AG04450 (cell line): Measurements from ENCODE around the gene MYO1H. TPM values are rescaled to one million over a fixed set of nuclear protein-coding genes. Genes with fewer than 3 reads are reported as not detected.

Experiments
- CTCF ChIA-PET: fragments of 300-600, 350-600 bp; formaldehyde crosslinking; extraction: SDS; loops from one replicate; lab custom pipeline; 2022; ENCODE audit warnings: antibody characterized with exemption, inconsistent platforms; lab: Charles Lee
- POLR2A ChIA-PET: fragments of 350-600 bp; formaldehyde crosslinking; extraction: SDS; loops from one replicate; lab custom pipeline; 2021; ENCODE audit warnings: antibody characterized with exemption, inconsistent platforms; lab: Yijun Ruan, JAX
- DNase-seq: peaks from one replicate; pipeline ENCODE4 v3.0.0-alpha.2; 2011; ENCODE audit warnings: low read depth, low spot score
- H3K27ac ChIP-seq: one replicate; pipeline ENCODE4 v1.5.1; 2012; ENCODE audit warnings: low read depth, low read length, control low read depth
- H3K27me3 ChIP-seq: one replicate; pipeline ENCODE4 v1.6.0; 2012; ENCODE audit warnings: low read length; ENCODE audit not compliant: control insufficient read depth, insufficient read depth
- H3K4me3 ChIP-seq: 2 replicates; pipeline ENCODE4 v1.5.1; 2011; ENCODE audit warnings: mild to moderate bottlenecking, low read depth, low read length, control low read depth
- H3K9me3 ChIP-seq: 2 replicates; pipeline ENCODE4 v1.5.1; 2012; ENCODE audit warnings: low read length; ENCODE audit not compliant: control insufficient read depth, insufficient read depth
- CTCF ChIP-seq: IDR thresholded peaks from 2 replicates; pipeline ENCODE4 v1.5.1; 2011; ENCODE audit warnings: low read depth, low read length, control low read depth, inconsistent platforms
- polyA plus RNA-seq: library from polyadenylated mRNA; depleted of rRNA; stranded (reverse); fragments of >200 nt; gene quantifications from 2 replicates; pipeline ENCODE4 v1.2.3, GENCODE V29; 2011

Gene MYO1H
- polyA plus RNA-seq, 1 experiment: not detected

GRCh38 chr12:109330282-109331230 lies 17.1 kb upstream of the MYO1H start:
- H3K9me3 ChIP-seq: no peaks in the 10 kb centered on the region
- TF ChIP-seq CTCF: no peak
- ChIA-PET POLR2A (no interaction called here), CTCF (interaction anchor here (0.7 kb wide), 1 partner anchor 67 kb away, joined by 3 read pairs; no protein-coding TSS in a partner anchor)
- no peak for DNase-seq
- H3K4me3 ChIP-seq: no peak overlapping the region
- no peak overlapping the region for H3K27ac ChIP-seq
- H3K27me3 ChIP-seq: peaks cover 20% of the 10 kb centered on the region

DNA sequence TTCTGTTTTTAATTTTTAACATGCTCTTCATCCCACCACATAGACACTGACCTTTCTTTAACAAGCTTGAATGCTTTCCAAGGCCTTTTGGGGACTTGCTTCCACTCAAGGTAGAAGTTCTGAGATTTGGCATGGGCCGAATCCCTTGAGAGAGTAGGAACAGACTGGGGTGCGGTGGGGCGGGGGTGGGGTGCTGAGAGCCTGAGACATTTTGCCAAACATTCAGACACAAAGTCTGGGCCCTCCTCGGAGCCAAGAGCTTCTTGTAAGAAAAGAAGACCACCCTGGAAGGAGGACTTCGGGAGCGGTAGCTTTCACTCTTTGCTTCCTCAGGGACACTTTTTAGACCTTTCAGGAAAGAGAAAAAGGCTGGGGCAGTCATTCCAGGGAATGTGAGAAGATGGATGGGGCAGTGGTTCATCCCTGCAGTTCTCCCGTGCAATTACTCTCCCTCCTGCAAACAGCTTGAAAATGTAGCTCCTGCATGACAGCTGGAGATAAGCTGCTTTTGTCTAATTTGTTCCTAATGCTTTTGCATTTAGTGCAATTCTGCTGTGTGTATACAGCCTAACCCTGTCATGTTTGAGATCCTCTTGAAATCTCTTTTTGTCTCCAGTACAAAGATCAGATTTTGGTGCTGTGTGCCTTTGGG lies 16.3 kb upstream of the MYO1H start:
- ChIA-PET POLR2A (no interaction called here), CTCF (interaction anchor here (0.7 to 0.9 kb wide), 2 partner anchors 62 to 68 kb away, joined by 3 to 5 read pairs; no protein-coding TSS in a partner anchor)
- DNase-seq: no peak
- Histone ChIP-seq H3K9me3 (no peaks in the 10 kb centered on the region), H3K4me3 (no peak overlapping the region), H3K27me3 (peaks cover 17% of the 10 kb centered on the region), H3K27ac (no peak overlapping the region)
- no peak for TF ChIP-seq CTCF

DNA sequence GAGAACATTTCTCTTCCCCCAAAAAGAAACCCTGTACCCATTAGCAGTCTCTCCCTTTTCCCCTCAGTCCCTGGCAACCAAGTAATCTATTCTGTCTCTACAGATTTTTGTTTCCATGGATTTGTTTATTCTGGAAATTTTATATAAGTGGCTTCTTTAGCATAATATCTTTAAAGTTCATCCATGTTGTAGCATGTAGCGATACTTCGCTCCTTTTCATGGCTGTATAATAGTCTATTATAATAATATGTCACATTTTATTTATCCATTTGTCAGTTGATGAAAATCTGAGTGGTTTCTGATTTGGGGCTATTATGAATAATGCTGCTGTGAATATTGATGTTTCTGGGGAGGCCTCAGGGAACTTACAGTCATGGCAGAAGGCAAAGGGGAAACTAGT lies 12.8 kb upstream of the MYO1H start:
- Histone ChIP-seq H3K27me3 (peaks cover 13% of the 10 kb centered on the region), H3K27ac (no peak overlapping the region), H3K9me3 (no peaks in the 10 kb centered on the region), H3K4me3 (no peak overlapping the region)
- DNase-seq: no peak
- TF ChIP-seq CTCF: no peak
- CTCF ChIA-PET: interaction anchor here (1.1 kb wide), 1 partner anchor 59 kb away, joined by 3 read pairs; no protein-coding TSS in a partner anchor
- POLR2A ChIA-PET: no interaction called here

DNA sequence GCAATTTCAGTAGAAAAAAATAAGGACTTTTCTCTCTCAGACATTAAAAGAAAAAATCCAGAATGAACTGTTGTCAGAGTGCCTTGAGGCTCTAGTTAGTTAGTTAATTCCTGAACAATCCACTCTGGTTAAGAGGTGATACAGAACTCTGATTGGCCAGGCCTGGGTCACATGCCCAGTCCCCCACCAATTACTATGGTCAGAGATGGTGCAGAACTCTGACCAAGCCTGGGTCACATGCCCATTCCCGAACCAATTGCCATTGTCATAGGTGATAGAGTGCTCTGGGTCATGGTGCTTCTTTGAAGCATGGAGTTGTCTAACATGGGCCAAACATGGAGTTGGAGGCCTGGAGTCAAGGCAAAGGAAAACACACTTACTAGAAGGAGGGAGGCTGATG lies 11.1 kb upstream of the MYO1H start:
- DNase-seq: no peak
- Histone ChIP-seq H3K4me3 (no peak overlapping the region), H3K9me3 (no peaks in the 10 kb centered on the region), H3K27ac (no peak overlapping the region), H3K27me3 (peaks cover 3% of the 10 kb centered on the region)
- ChIA-PET CTCF (interaction anchor here (0.6 kb wide), 1 partner anchor 214 kb away, joined by 3 read pairs; no protein-coding TSS in a partner anchor), POLR2A (no interaction called here)
- TF ChIP-seq CTCF: no peak
